IMR-90 (cell line): ENCODE measurements around the gene LDLRAD3. TPM values are rescaled to one million over a fixed set of nuclear protein-coding genes. Genes with fewer than 3 reads are reported as not detected.

Experiments used
- ATAC-seq: fragments of 200-7000 bp; cut with Tn5 transposase; 2 replicates; pipeline ENCODE4 v1.9.1; 2020; ENCODE audit warnings: low read depth, mild to moderate bottlenecking, moderate library complexity
- BruUV-seq: library from RNA; stranded (reverse); fragments of 400-500 nt; replicated peaks from 2 replicates; lab custom pipeline; 2021; lab: Mats Ljungman, UMichigan
- CTCF ChIA-PET: fragments of 300-600 bp; formaldehyde crosslinking; extraction: SDS; loops from one replicate; lab custom pipeline; 2021; ENCODE audit warnings: antibody characterized with exemption; lab: Yijun Ruan, JAX
- POLR2A ChIA-PET: fragments of 300-600 bp; sonication (Branson Sonifier 250); formaldehyde crosslinking; loops from one replicate; lab custom pipeline; 2022; ENCODE audit warnings: antibody characterized with exemption; ENCODE audit not compliant: unreplicated experiment; lab: Charles Lee
- DNase-seq: peaks from one replicate; pipeline ENCODE4 v3.0.0; 2013
- H2AFZ ChIP-seq: replicated peaks from 2 replicates; pipeline ENCODE3; 2013; ENCODE audit warnings: low read length, mild to moderate bottlenecking; ENCODE audit not compliant: poor library complexity
- H2AK5ac ChIP-seq: 2 replicates; pipeline ENCODE4 v1.6.1; 2013; ENCODE audit warnings: low read depth, low read length, inconsistent platforms
- H2AK9ac ChIP-seq: replicated peaks from 2 replicates; pipeline ENCODE3; 2013; ENCODE audit warnings: mild to moderate bottlenecking, low read depth, low read length, moderate library complexity; ENCODE audit not compliant: poor library complexity
- H2BK120ac ChIP-seq: 2 replicates; pipeline ENCODE4 v1.6.1; 2013; ENCODE audit warnings: low read depth, low read length, inconsistent platforms
- H2BK15ac ChIP-seq: 3 replicates; pipeline ENCODE4 v1.6.1; 2013; ENCODE audit warnings: low read depth, low read length, inconsistent platforms
- H2BK20ac ChIP-seq: 2 replicates; pipeline ENCODE4 v1.6.1; 2013; ENCODE audit warnings: low read depth, mild to moderate bottlenecking, inconsistent platforms, low read length, moderate library complexity
- H2BK5ac ChIP-seq: 2 replicates; pipeline ENCODE4 v1.6.1; 2013; ENCODE audit warnings: mild to moderate bottlenecking, low read depth, low read length, inconsistent platforms; ENCODE audit not compliant: poor library complexity, severe bottlenecking
- H3K14ac ChIP-seq: replicated peaks from 2 replicates; pipeline ENCODE4 v1.6.1; 2013; ENCODE audit warnings: low read depth, low read length, inconsistent platforms
- H3K18ac ChIP-seq: 2 replicates; pipeline ENCODE4 v1.6.1; 2013; ENCODE audit warnings: low read depth, low read length, control low read depth
- H3K23ac ChIP-seq: 2 replicates; pipeline ENCODE4 v1.6.1; 2013; ENCODE audit warnings: low read depth, low read length, inconsistent platforms
- H3K27ac ChIP-seq: 2 replicates; pipeline ENCODE4 v1.5.1; 2013; ENCODE audit warnings: mild to moderate bottlenecking, control low read depth, low read length; ENCODE audit not compliant: insufficient read depth
- H3K27me3 ChIP-seq: 2 replicates; pipeline ENCODE4 v1.6.1; 2013; ENCODE audit warnings: low read length; ENCODE audit not compliant: control insufficient read depth, insufficient read depth
- H3K36me3 ChIP-seq: 2 replicates; pipeline ENCODE4 v1.6.1; 2013; ENCODE audit warnings: low read length, mixed read lengths; ENCODE audit not compliant: control insufficient read depth, insufficient read depth
- H3K4ac ChIP-seq: 2 replicates; pipeline ENCODE4 v1.6.1; 2013; ENCODE audit warnings: low read depth, low read length, inconsistent platforms
- H3K4me1 ChIP-seq: 2 replicates; pipeline ENCODE4 v1.6.1; 2013; ENCODE audit warnings: low read length, mixed read lengths; ENCODE audit not compliant: control insufficient read depth, insufficient read depth
- H3K4me2 ChIP-seq: 2 replicates; pipeline ENCODE4 v1.6.1; 2013; ENCODE audit warnings: low read depth, mild to moderate bottlenecking, control low read depth, low read length, moderate library complexity
- H3K4me3 ChIP-seq: 2 replicates; pipeline ENCODE4 v1.5.1; 2013; ENCODE audit warnings: low read depth, mild to moderate bottlenecking, control low read depth, low read length, moderate library complexity; ENCODE audit not compliant: insufficient read depth
- H3K56ac ChIP-seq: 2 replicates; pipeline ENCODE4 v1.6.1; 2013; ENCODE audit warnings: low read length, inconsistent platforms; ENCODE audit not compliant: insufficient read depth; ENCODE audit errors: extremely low read depth
- H3K79me1 ChIP-seq, 2 experiments: 2 replicates each; pipeline ENCODE4 v1.6.1; 2013; ENCODE audit warnings: low read length in 2 of 2, inconsistent platforms in 1 of 2, low read depth in 1 of 2
- H3K9ac ChIP-seq: 2 replicates; pipeline ENCODE4 v1.6.1; 2013; ENCODE audit warnings: low read depth, low read length, control low read depth
- H3K9me1 ChIP-seq: 2 replicates; pipeline ENCODE4 v1.6.1; 2013; ENCODE audit warnings: low read length, inconsistent platforms; ENCODE audit not compliant: insufficient read depth
- H3K9me3 ChIP-seq: 2 replicates; pipeline ENCODE4 v1.6.1; 2013; ENCODE audit warnings: low read length; ENCODE audit not compliant: control insufficient read depth, insufficient read depth
- H4K20me1 ChIP-seq: 2 replicates; pipeline ENCODE4 v1.6.1; 2013; ENCODE audit warnings: low read length, inconsistent platforms; ENCODE audit not compliant: insufficient read depth
- H4K5ac ChIP-seq: 2 replicates; pipeline ENCODE4 v1.6.1; 2013; ENCODE audit warnings: mild to moderate bottlenecking, low read depth, low read length, control low read depth
- H4K8ac ChIP-seq, 2 experiments: 2 replicates each; pipeline ENCODE4 v1.6.1; 2013; ENCODE audit warnings: low read depth in 2 of 2, low read length in 2 of 2, control low read depth in 1 of 2, inconsistent platforms in 1 of 2
- H4K91ac ChIP-seq: 2 replicates; pipeline ENCODE4 v1.6.1; 2013; ENCODE audit warnings: low read depth, low read length, inconsistent platforms; ENCODE audit not compliant: insufficient read depth
- BHLHE40 ChIP-seq: fragments of 150-350 bp; IDR thresholded peaks from 2 replicates; pipeline ENCODE4 v1.6.1; 2016; ENCODE audit warnings: mild to moderate bottlenecking, low read depth, low read length
- CEBPB ChIP-seq: IDR thresholded peaks from 2 replicates; pipeline ENCODE4 v1.6.1; 2012; ENCODE audit warnings: low read depth, low read length, improper control_type of control experiment
- CHD1 ChIP-seq: IDR thresholded peaks from 2 replicates; pipeline ENCODE4 v1.6.1; 2012; ENCODE audit warnings: low read depth, low read length, improper control_type of control experiment
- CTCF ChIP-seq: conservative IDR thresholded peaks from 2 replicates; pipeline ENCODE4 v1.5.1; 2012; ENCODE audit warnings: mild to moderate bottlenecking, low read depth, low read length, improper control_type of control experiment
- ELK1 ChIP-seq: fragments of 150-350 bp; IDR thresholded peaks from 2 replicates; pipeline ENCODE4 v1.6.1; 2016; ENCODE audit warnings: low read depth, mild to moderate bottlenecking, low read length, moderate library complexity, borderline replicate concordance
- FOS ChIP-seq: fragments of 150-350 bp; IDR thresholded peaks from 2 replicates; pipeline ENCODE4 v1.6.1; 2016; ENCODE audit warnings: low read depth, low read length
- MAFK ChIP-seq: IDR thresholded peaks from 2 replicates; pipeline ENCODE4 v1.6.1; 2012; ENCODE audit warnings: low read depth, low read length, improper control_type of control experiment
- MAZ ChIP-seq: IDR thresholded peaks from 2 replicates; pipeline ENCODE4 v1.6.1; 2012; ENCODE audit warnings: low read depth, mild to moderate bottlenecking, low read length, improper control_type of control experiment, moderate library complexity, borderline replicate concordance
- MXI1 ChIP-seq: IDR thresholded peaks from 2 replicates; pipeline ENCODE4 v1.6.1; 2012; ENCODE audit warnings: low read depth, mild to moderate bottlenecking, low read length, moderate library complexity, borderline replicate concordance
- NFE2L2 ChIP-seq: fragments of 150-350 bp; IDR thresholded peaks from 2 replicates; pipeline ENCODE4 v1.6.1; 2016; ENCODE audit warnings: low read depth, mild to moderate bottlenecking, low read length
- POLR2A ChIP-seq: IDR thresholded peaks from 2 replicates; pipeline ENCODE4 v1.6.1; 2012; ENCODE audit warnings: mild to moderate bottlenecking, low read depth, low read length
- RAD21 ChIP-seq: IDR thresholded peaks from 2 replicates; pipeline ENCODE4 v1.6.1; 2012; ENCODE audit warnings: low read length, improper control_type of control experiment
- RFX5 ChIP-seq: IDR thresholded peaks from 2 replicates; pipeline ENCODE4 v1.8.0; 2012; ENCODE audit warnings: low read depth, mild to moderate bottlenecking, low read length, moderate library complexity
- SMC3 ChIP-seq: fragments of 150-350 bp; IDR thresholded peaks from 2 replicates; pipeline ENCODE4 v1.6.1; 2016; ENCODE audit warnings: low read depth, mild to moderate bottlenecking, antibody characterized with exemption, low read length, moderate library complexity
- USF2 ChIP-seq: fragments of 150-350 bp; IDR thresholded peaks from 2 replicates; pipeline ENCODE4 v1.6.1; 2017; ENCODE audit warnings: mild to moderate bottlenecking, antibody characterized with exemption, low read length, low read depth
- WGBS, 2 experiments: methylation state at CpG; one replicate each; pipeline versions ENCODE4 v1.1.5 to v1.1.7; 2013; ENCODE audit warnings: missing lambda C conversion rate in 2 of 2; ENCODE audit not compliant: insufficient read length in 1 of 2; ENCODE audit errors: extremely low coverage in 2 of 2; 5-methylcytosine and 5-hydroxymethylcytosine counted together
- dilution Hi-C: fragments of 300-500 bp; cut with HindIII; formaldehyde crosslinking; loops from one replicate; pipeline ENCODE4 v1.14.3; 2018; ENCODE audit warnings: low sequenced_read_pairs; ENCODE audit not compliant: unreplicated experiment
- in situ Hi-C: fragments of 300-500 bp; cut with MboI; formaldehyde crosslinking; loops from 3 replicates; pipeline ENCODE4 v1.14.3; 2019; ENCODE audit warnings: low sequenced_read_pairs, inconsistent platforms, mixed read lengths
- intact Hi-C: fragments of 100-400 bp; cut with micrococcal nuclease; formaldehyde crosslinking; loops from 2 replicates; pipeline ENCODE4 v1.10.0; 2022
- polyA plus RNA-seq, 3 experiments: library from polyadenylated mRNA; depleted of rRNA; stranded (reverse); fragments of >200 nt; gene quantifications; 2 replicates each; pipeline ENCODE4 v1.2.3, GENCODE V29; 2012; ENCODE audit warnings: low replicate concordance in 1 of 3
- total RNA-seq: library from RNA; depleted of rRNA; stranded (reverse); fragments of >200 nt; gene quantifications from 2 replicates; pipeline ENCODE4 v1.2.3, GENCODE V29; 2012

The LDLRAD3 gene
- total and polyA plus RNA-seq, 2 of the 4 experiments (the other 2 are of a cell fraction) = 2.7 to 6.4 TPM

GRCh38 chr11:36094164-36094563 is 150.3 kb downstream of the LDLRAD3 start:
- no TSS peak for BruUV-seq

More at GRCh38 chr11:36094164-36094563, 150.3 kb downstream of the LDLRAD3 start:
- ChIA-PET POLR2A (no interaction called here), CTCF (no interaction called here)
- Histone ChIP-seq H2AK5ac (no peak overlapping the region), H4K5ac (no peak overlapping the region), H4K20me1 (peaks cover 4% of the 10 kb centered on the region; the same call in 1 of the 2 replicates), H2BK20ac (no peak overlapping the region), H4K91ac (no peak overlapping the region), H4K8ac (no peak overlapping the region), H3K14ac (no peak overlapping the region), H3K4me3 (no peak overlapping the region), H2AFZ (no peak overlapping the region), H3K79me1 (peaks cover 0 to 13% of the 10 kb centered on the region in 2 experiments; a peak in 1 of 4 replicates), H3K23ac (no peak overlapping the region), H3K27ac (no peak overlapping the region), H3K18ac (no peak overlapping the region), H2BK120ac (no peak overlapping the region), H3K27me3 (no peaks in the 10 kb centered on the region), H3K9me1 (peaks cover 10% of the 10 kb centered on the region), H3K36me3 (peaks cover 1% of the 10 kb centered on the region; the same call in 1 of the 2 replicates), H2AK9ac (no peak overlapping the region), H3K4me1 (peaks cover 21% of the 10 kb centered on the region), H2BK15ac (no peak overlapping the region), H3K4me2 (no peak overlapping the region), H3K9me3 (peaks cover 3% of the 10 kb centered on the region; the same call in 1 of the 2 replicates), H3K56ac (no peak overlapping the region), H2BK5ac (no peak overlapping the region), H3K9ac (no peak overlapping the region), H3K4ac (no peak overlapping the region)
- intact Hi-C loops (no loop called here), dilution Hi-C loops (no loop called here), in situ Hi-C loops (no loop called here)
- TF ChIP-seq CEBPB (no peak), NFE2L2 (no peak), CTCF (no peak), CHD1 (no peak), FOS (no peak), SMC3 (no peak), MXI1 (no peak), RFX5 (no peak), ELK1 (no peak), USF2 (no peak), MAFK (no peak), POLR2A (no peak), RAD21 (no peak), MAZ (no peak), BHLHE40 (no peak)
- no peak for DNase-seq
- no peak for ATAC-seq
- no CpG with 5 or more reads among the region's 2 CpGs for WGBS, 2 experiments
